IPS-15b (cell line): Measurements from ENCODE around the gene GADL1.

Source experiments
- H3K27me3 ChIP-seq: one replicate; pipeline ENCODE4 v1.6.1; 2013; ENCODE audit warnings: low read length; ENCODE audit not compliant: control insufficient read depth, insufficient read depth
- H3K36me3 ChIP-seq: one replicate; pipeline ENCODE4 v1.6.1; 2013; ENCODE audit warnings: low read length; ENCODE audit not compliant: control insufficient read depth, insufficient read depth
- H3K4me1 ChIP-seq: one replicate; pipeline ENCODE4 v1.6.1; 2013; ENCODE audit warnings: mild to moderate bottlenecking, low read length; ENCODE audit not compliant: control insufficient read depth, insufficient read depth
- H3K4me3 ChIP-seq: one replicate; pipeline ENCODE4 v1.5.1; 2013; ENCODE audit warnings: low read depth, low read length
- H3K9ac ChIP-seq: one replicate; pipeline ENCODE4 v1.6.1; 2013; ENCODE audit warnings: low read depth, mild to moderate bottlenecking, low read length
- H3K9me3 ChIP-seq: one replicate; pipeline ENCODE4 v1.6.1; 2013; ENCODE audit warnings: mild to moderate bottlenecking, low read length; ENCODE audit not compliant: control insufficient read depth, insufficient read depth

The GADL1 gene, protein sequence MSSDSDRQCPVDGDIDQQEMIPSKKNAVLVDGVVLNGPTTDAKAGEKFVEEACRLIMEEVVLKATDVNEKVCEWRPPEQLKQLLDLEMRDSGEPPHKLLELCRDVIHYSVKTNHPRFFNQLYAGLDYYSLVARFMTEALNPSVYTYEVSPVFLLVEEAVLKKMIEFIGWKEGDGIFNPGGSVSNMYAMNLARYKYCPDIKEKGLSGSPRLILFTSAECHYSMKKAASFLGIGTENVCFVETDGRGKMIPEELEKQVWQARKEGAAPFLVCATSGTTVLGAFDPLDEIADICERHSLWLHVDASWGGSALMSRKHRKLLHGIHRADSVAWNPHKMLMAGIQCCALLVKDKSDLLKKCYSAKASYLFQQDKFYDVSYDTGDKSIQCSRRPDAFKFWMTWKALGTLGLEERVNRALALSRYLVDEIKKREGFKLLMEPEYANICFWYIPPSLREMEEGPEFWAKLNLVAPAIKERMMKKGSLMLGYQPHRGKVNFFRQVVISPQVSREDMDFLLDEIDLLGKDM

DNA sequence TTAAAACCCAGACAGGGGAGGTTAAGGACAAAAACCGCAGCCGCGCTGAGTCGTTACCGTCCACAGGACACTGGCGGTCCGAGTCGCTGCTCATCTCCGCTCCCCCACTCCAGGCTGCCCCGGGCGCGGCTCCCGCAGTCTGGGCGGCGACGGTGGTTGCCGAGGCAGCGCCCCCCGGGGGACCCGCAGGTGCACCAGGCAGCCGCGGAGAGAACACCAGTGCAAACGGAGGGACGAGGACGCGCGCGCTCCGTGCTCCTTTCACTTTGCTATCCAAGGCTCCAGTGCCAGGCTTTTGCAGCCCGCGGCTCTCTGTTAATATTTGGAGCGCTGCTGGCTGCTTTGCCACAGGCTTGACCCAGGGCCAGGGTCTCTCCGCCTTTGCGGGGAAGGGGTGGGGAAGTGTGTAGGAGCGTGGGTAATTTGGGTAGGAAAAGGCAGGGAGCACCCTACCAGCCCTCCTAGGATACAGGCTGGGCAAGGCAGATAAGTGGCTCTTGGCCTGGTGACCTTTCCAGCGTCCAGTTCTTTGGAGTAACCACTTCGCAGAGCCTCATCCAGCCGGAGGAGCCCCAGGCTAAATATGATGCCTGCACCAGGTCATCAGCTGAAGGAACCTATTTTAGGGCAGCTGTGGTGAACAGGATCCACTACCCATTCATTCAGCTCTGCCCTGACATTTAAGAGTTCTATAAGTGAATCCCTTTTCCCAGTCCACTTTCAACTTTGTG lies at the start of gene GADL1:
Gene GADL1 (minus strand): TSS at position 141 of the 731 bp plus-strand sequence. CDS start 47 bp downstream, at position 94.
- H3K4me1 ChIP-seq, result peaks cover 5% of the 10 kb centered on the region

DNA sequence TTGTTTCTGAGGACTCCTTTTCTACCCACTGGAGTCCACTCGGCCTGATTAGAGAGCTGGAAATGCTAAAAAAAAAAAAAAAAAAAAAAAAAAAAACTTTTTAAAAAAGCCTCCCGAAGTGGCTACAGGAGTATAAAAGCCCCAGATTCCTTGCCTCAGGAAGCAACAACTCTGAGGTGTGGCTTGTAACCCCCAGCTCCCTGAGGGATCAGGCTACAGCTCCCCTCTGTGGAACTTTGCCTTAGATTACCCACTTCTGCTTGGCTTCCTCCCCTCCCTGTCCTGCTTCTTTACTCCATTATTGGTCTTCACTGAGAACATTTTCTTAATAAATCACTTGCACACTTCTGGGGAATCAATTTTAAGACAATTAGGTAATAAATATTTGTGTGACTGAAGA lies 49.7 kb upstream of the GADL1 start:
- no peaks in the 10 kb centered on the region for H3K27me3 ChIP-seq
- peaks cover 5% of the 10 kb centered on the region for H3K4me1 ChIP-seq
- no peaks in the 10 kb centered on the region for H3K9me3 ChIP-seq
- H3K36me3 ChIP-seq, result no peaks in the 10 kb centered on the region
- no peak overlapping the region for H3K9ac ChIP-seq
- H3K4me3 ChIP-seq, result no peak overlapping the region

More for the DNA sequence above, at the start of gene GADL1:
- Histone ChIP-seq H3K9me3 (no peaks in the 10 kb centered on the region), H3K4me3 (peak within 1 kb of the TSS; percentile 46), H3K27me3 (peaks cover 22% of the 10 kb centered on the region), H3K9ac (no peak within 1 kb of the TSS), H3K36me3 (no peaks in the 10 kb centered on the region)

DNA sequence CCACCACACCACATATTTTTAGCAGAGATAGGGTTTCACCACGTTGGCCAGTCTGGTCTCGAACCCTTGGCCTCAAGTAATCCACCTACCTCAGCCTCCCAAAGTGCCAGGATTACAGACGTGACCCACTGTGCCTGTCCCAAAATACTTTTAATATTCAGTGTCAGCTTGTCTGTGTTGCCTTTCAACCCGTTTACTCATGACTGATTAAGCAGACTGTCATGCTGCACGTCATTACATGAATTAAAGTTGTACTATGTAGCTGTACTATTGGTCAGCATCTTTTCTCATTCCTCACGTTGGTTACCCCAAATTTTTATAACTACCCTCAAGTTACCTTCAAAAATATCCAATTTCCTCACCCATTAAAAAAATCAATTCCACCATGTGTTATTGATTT lies 48.7 kb upstream of the GADL1 start:
- Histone ChIP-seq H3K9ac (no peak overlapping the region), H3K4me1 (no peaks in the 10 kb centered on the region), H3K9me3 (no peaks in the 10 kb centered on the region), H3K27me3 (no peaks in the 10 kb centered on the region), H3K36me3 (no peaks in the 10 kb centered on the region), H3K4me3 (no peak overlapping the region)

DNA sequence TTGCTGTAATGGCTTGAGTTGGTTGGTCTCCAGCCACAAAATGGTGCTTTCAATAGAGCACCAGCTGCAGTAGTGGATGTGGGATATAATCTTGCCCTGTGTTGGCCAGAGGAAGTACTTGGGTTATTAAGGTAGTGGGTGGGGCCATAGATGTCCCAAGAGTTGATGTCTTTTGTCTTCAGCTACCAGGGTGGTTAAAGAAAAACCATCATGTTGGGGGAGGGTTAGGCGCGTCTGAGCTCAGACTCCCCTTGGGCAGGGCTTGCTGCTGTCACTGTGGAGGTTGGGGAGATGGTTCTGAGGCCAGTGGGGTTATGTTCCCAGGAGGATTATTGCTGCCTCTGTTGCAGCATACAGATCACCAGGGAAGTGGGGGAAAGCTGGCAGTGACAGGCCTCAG lies 46.9 kb upstream of the GADL1 start:
- Histone ChIP-seq H3K36me3 (no peaks in the 10 kb centered on the region), H3K4me1 (no peaks in the 10 kb centered on the region), H3K4me3 (no peak overlapping the region), H3K9me3 (no peaks in the 10 kb centered on the region), H3K27me3 (no peaks in the 10 kb centered on the region), H3K9ac (no peak overlapping the region)

DNA sequence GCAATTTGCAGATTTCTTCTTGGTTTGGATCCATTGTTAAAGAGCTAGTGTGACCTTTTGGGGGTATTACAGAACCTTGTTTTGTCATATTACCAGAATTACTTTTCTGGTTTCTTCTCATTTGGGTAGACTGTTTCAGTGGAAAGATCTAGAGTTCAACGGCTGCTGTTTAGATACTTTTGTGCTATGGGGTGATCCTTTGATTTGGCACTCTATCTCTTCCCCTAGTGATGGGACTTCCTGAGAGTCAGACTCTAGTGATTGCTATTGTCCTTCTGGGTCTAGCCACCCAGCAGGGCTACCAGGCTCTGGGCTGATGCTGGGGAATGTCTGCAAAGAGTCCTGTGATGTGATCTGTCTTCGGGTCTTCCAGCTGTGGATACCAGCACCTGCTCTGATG lies 46.3 kb upstream of the GADL1 start:
- Histone ChIP-seq H3K4me3 (no peak overlapping the region), H3K36me3 (no peaks in the 10 kb centered on the region), H3K27me3 (no peaks in the 10 kb centered on the region), H3K9ac (no peak overlapping the region), H3K4me1 (no peaks in the 10 kb centered on the region), H3K9me3 (no peaks in the 10 kb centered on the region)

DNA sequence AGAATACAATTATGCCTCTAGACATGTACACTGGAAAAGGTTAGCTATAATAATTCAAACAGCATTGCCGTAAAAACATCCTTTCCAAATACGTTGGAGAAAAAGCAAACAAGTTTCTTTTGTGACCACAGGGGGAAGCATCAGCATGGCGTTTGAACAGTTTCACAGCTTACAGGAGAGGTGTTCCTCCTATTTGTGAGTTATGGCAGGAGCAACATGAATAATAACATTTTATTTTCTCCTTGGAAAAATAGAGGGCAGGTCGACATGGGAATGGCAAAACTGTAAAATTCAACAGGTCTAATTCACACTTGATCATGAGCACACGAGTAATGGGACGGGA lies 39.7 kb upstream of the GADL1 start:
- Histone ChIP-seq H3K4me1 (no peaks in the 10 kb centered on the region), H3K9me3 (no peaks in the 10 kb centered on the region), H3K9ac (no peak overlapping the region), H3K4me3 (no peak overlapping the region), H3K36me3 (no peaks in the 10 kb centered on the region), H3K27me3 (no peaks in the 10 kb centered on the region)

DNA sequence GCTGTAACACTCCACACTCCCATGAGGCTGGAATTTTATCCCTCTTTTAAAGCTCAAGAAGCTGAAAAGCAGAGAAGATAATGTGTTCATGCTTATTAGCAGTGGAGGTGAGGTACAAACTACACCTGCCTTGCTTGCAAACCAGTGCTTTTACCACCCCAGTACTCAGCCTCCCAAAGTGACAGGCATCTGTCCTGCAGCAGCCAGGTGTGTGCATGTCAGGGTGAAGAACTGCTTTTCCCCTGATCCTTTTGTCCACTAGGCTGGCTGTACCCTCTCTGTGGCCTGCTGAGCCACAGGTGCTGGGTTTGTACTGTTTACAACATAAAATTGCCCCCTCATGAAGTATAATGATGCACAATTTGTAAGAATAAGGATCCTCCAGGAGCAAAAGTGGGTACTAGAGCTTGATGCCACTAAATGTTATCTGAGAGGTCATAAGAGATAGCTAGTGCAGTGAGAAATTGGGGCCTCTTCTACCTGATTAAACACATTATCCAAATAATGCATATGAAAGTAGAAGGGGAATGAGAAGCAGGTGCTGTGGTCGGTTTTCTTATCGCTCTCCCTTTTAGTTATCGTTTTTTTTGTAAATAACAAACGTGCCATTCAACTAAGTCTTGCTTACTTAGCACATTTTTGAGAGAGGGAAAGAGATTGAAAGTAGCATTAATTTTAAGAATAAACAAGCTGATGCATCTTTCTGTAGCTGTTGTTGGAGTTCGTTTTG lies 39.2 kb upstream of the GADL1 start:
- H3K4me3 ChIP-seq, result no peak overlapping the region
- no peaks in the 10 kb centered on the region for H3K27me3 ChIP-seq
- H3K9ac ChIP-seq, result no peak overlapping the region
- H3K9me3 ChIP-seq, result no peaks in the 10 kb centered on the region
- no peaks in the 10 kb centered on the region for H3K4me1 ChIP-seq
- no peaks in the 10 kb centered on the region for H3K36me3 ChIP-seq

DNA sequence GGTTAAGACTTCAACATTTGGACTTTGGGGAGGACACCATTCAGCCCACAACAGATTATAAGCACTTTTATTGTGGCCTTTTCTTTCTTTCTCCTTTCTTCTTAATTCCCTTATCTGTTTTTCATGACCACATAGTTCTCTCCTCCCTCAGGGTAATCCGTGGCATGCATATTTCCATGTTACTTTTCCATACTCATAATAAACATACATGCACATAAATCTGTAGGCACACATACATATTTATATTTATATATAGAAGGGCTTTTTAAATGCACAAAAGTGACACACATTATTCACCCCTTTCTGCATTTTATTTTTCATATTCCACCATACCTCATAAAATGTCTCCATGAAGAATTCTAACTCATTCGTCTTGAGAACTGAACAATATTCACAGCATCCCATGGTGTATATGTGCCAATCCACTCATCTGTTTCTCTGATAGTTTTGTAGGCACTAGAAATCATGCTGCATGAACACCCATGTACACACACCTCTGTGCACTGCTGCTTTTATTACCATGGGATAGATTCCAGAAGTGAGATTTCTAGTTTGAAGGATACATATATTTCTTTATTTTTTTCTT lies 38.1 kb upstream of the GADL1 start:
- Histone ChIP-seq H3K4me1 (no peaks in the 10 kb centered on the region), H3K4me3 (no peak overlapping the region), H3K27me3 (no peaks in the 10 kb centered on the region), H3K36me3 (no peaks in the 10 kb centered on the region), H3K9ac (no peak overlapping the region), H3K9me3 (no peaks in the 10 kb centered on the region)

DNA sequence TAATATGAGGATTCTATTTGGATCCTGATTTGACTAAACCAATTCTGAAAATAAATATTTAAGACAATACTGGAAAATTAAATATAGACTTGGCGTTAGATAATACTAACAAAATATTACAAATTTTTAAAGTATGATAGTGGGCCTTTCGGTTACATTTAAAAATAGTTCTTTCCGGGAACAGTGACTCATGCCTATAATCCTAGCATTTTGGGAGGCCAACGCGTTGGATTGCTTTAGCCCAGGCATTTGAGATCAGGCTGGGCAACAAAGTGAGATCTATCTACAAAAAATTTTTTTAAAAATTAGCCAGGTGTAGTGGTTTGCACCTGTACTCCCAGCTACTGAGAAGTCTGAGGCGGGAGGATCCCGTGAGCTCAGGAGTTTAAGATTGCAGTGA lies 30.3 kb upstream of the GADL1 start:
- no peak overlapping the region for H3K4me3 ChIP-seq
- H3K9me3 ChIP-seq, result no peaks in the 10 kb centered on the region
- H3K27me3 ChIP-seq, result no peaks in the 10 kb centered on the region
- H3K4me1 ChIP-seq, result no peaks in the 10 kb centered on the region
- H3K36me3 ChIP-seq, result no peaks in the 10 kb centered on the region
- H3K9ac ChIP-seq, result no peak overlapping the region

DNA sequence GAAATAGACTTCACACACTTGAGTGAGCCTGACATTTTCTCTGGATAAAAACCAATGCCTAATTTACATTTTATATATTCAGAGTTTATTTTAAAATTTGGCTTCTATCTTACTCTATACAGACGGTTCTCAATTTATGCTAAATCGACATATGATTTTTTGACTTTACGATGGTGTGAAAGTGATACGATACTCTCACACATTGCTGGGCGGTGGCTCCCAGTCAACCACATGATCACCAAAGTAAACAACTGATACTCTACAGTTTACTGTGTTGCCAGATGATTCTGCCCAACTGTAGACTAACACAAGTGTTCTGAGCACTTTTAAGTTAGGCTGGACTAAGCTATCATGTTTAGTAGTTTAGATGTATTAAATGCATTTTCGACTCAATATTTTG lies 25.1 kb upstream of the GADL1 start:
- H3K36me3 ChIP-seq, result no peaks in the 10 kb centered on the region
- H3K4me3 ChIP-seq, result no peak overlapping the region
- no peaks in the 10 kb centered on the region for H3K4me1 ChIP-seq
- H3K9me3 ChIP-seq, result no peaks in the 10 kb centered on the region
- H3K27me3 ChIP-seq, result no peaks in the 10 kb centered on the region
- H3K9ac ChIP-seq, result no peak overlapping the region

DNA sequence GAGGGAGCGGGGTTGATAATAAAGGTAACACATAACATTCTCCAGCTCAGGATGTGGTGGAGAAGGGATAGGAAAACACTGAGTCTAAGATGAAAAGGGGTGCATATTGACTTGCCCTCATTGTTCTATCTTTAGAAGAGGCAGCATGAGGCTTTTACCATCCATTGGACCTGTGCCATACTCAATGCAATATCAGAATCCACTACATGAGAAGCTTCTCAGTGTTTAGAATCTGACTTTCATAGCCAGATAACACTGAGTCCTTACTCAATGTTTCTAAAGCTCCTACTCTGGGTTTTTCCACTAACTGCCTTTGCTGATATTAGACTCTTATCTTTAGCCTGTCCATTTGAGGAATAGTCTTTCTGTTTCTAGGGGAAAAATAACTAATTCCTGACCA lies 24.3 kb upstream of the GADL1 start:
- H3K27me3 ChIP-seq, result no peaks in the 10 kb centered on the region
- H3K36me3 ChIP-seq, result no peaks in the 10 kb centered on the region
- H3K4me3 ChIP-seq, result no peak overlapping the region
- no peak overlapping the region for H3K9ac ChIP-seq
- no peaks in the 10 kb centered on the region for H3K9me3 ChIP-seq
- no peaks in the 10 kb centered on the region for H3K4me1 ChIP-seq
